GM12878 (cell line): ENCODE measurements around the gene AVEN. TPM values are rescaled to one million over a fixed set of nuclear protein-coding genes. Genes with fewer than 3 reads are reported as not detected.

Experiments used
- ATAC-seq: fragments of 200-7000 bp; cut with Tn5 transposase; 3 replicates; pipeline ENCODE4 v1.9.1; 2020; ENCODE audit warnings: mild to moderate bottlenecking, moderate library complexity
- BruUV-seq: library from RNA; stranded (reverse); fragments of 400-500 nt; replicated peaks from 2 replicates; lab custom pipeline; 2021; lab: Mats Ljungman, UMichigan
- CTCF ChIA-PET: fragments of 300-600 bp; sonication (Branson Sonifier 250); formaldehyde crosslinking; extraction: SDS; loops from one replicate; lab custom pipeline; 2021; ENCODE audit warnings: inconsistent platforms; lab: Yijun Ruan, JAX
- POLR2A ChIA-PET: fragments of 350-600 bp; formaldehyde crosslinking; extraction: SDS; loops from one replicate; lab custom pipeline; 2021; ENCODE audit warnings: inconsistent platforms; lab: Charles Lee
- RAD21 ChIA-PET: fragments of 300-600 bp; sonication (Branson Sonifier 250); formaldehyde crosslinking; loops from one replicate; lab custom pipeline; 2023; ENCODE audit warnings: antibody characterized with exemption; ENCODE audit not compliant: unreplicated experiment; lab: Charles Lee
- SMC1A ChIA-PET: fragments of 300-600 bp; sonication (Branson Sonifier 250); formaldehyde crosslinking; loops from one replicate; lab custom pipeline; 2023; ENCODE audit not compliant: unreplicated experiment, uncharacterized antibody; lab: Charles Lee
- DNase-seq: peaks from one replicate; pipeline ENCODE4 v3.0.0-alpha.2; 2011; ENCODE audit warnings: low read depth, low spot score
- FAIRE-seq: peaks from 3 replicates; lab custom pipeline; 2011; peaks lifted over from hg19 to GRCh38; lab: Jason Lieb, UNC
- H2AFZ ChIP-seq: 2 replicates; pipeline ENCODE4 v1.6.0; 2011; ENCODE audit warnings: low read depth, low read length, control low read depth; ENCODE audit not compliant: control insufficient read depth
- H3K27ac ChIP-seq: 2 replicates; pipeline ENCODE4 v1.5.1; 2011; ENCODE audit warnings: control low read depth; ENCODE audit not compliant: control insufficient read depth, insufficient read depth
- H3K27me3 ChIP-seq, 2 experiments: replicated peaks in 1 of 2; 2 replicates each; pipeline versions ENCODE4 v1.6.0 to v1.6.1; 2011; ENCODE audit warnings: low read length in 1 of 2; ENCODE audit not compliant: control insufficient read depth in 2 of 2, insufficient read depth in 2 of 2
- H3K36me3 ChIP-seq, 2 experiments: 2 replicates each; pipeline ENCODE4 v1.5.1; 2011; ENCODE audit warnings: low read length in 1 of 2; ENCODE audit not compliant: control insufficient read depth in 2 of 2, insufficient read depth in 2 of 2
- H3K4me1 ChIP-seq: 2 replicates; pipeline ENCODE4 v1.6.1; 2011; ENCODE audit warnings: mild to moderate bottlenecking, low read length, moderate library complexity, mixed read lengths; ENCODE audit not compliant: control insufficient read depth, insufficient read depth
- H3K4me2 ChIP-seq: 2 replicates; pipeline ENCODE4 v1.6.0; 2011; ENCODE audit warnings: control low read depth; ENCODE audit not compliant: control insufficient read depth, insufficient read depth
- H3K4me3 ChIP-seq: fragments of 200-600 bp; sonication (generic); 2 replicates; pipeline ENCODE4 v1.5.1; 2016
- H3K79me2 ChIP-seq: 2 replicates; pipeline ENCODE4 v1.6.0; 2011; ENCODE audit warnings: low read length; ENCODE audit not compliant: control insufficient read depth, insufficient read depth
- H3K9ac ChIP-seq: 2 replicates; pipeline ENCODE4 v1.8.0; 2011; ENCODE audit warnings: low read length, control low read depth, mixed read lengths; ENCODE audit not compliant: control insufficient read depth, insufficient read depth
- H3K9me3 ChIP-seq: replicated peaks from 3 replicates; pipeline ENCODE4 v1.5.1; 2011; ENCODE audit warnings: mild to moderate bottlenecking, low read length; ENCODE audit not compliant: control insufficient read depth, insufficient read depth
- H4K20me1 ChIP-seq: 2 replicates; pipeline ENCODE4 v1.6.0; 2011; ENCODE audit not compliant: control insufficient read depth, insufficient read depth
- ATF7 ChIP-seq: fragments of 450-650 bp; IDR thresholded peaks from 2 replicates; pipeline ENCODE4 v1.6.1; 2016; ENCODE audit warnings: low read depth, mild to moderate bottlenecking
- CREM ChIP-seq: IDR thresholded peaks from 2 replicates; pipeline ENCODE4 v1.6.1; 2014; ENCODE audit warnings: antibody characterized with exemption, low read depth
- FOXM1 ChIP-seq: IDR thresholded peaks from 2 replicates; pipeline ENCODE4 v1.6.1; 2012; ENCODE audit warnings: low read depth, mild to moderate bottlenecking, inconsistent platforms, low read length, moderate library complexity
- MXI1 ChIP-seq: fragments of 150-350 bp; IDR thresholded peaks from 2 replicates; pipeline ENCODE4 v1.6.1; 2011; ENCODE audit warnings: low read depth, mild to moderate bottlenecking, inconsistent platforms, low read length, improper control_type of control experiment
- NFIC ChIP-seq: IDR thresholded peaks from 2 replicates; pipeline ENCODE4 v1.6.1; 2012; ENCODE audit warnings: low read depth, mild to moderate bottlenecking, inconsistent platforms, low read length, moderate library complexity
- PAX8 ChIP-seq: fragments of 450-650 bp; IDR thresholded peaks from 2 replicates; pipeline ENCODE4 v1.6.1; 2017; ENCODE audit warnings: mild to moderate bottlenecking, moderate library complexity
- RB1 ChIP-seq: fragments of 450-650 bp; formaldehyde crosslinking; IDR thresholded peaks from 2 replicates; pipeline ENCODE4 v1.6.1; 2017; ENCODE audit warnings: mild to moderate bottlenecking, borderline replicate concordance
- RFX5 ChIP-seq: IDR thresholded peaks from 2 replicates; pipeline ENCODE4 v1.6.1; 2011; ENCODE audit warnings: low read depth, low read length, improper control_type of control experiment
- SMC3 ChIP-seq: IDR thresholded peaks from 2 replicates; pipeline ENCODE4 v1.6.1; 2011; ENCODE audit warnings: low read length, improper control_type of control experiment, borderline replicate concordance
- SREBF2 ChIP-seq: IDR thresholded peaks from 2 replicates; pipeline ENCODE4 v1.6.1; 2012; ENCODE audit warnings: mild to moderate bottlenecking, low read length
- SUPT20H ChIP-seq: IDR thresholded peaks from 2 replicates; pipeline ENCODE4 v1.6.1; 2011; ENCODE audit warnings: low read depth, mild to moderate bottlenecking, low read length, moderate library complexity, borderline replicate concordance; ENCODE audit not compliant: control insufficient read depth
- ZBED1 ChIP-seq: IDR thresholded peaks from 2 replicates; pipeline ENCODE4 v1.6.1; 2016; ENCODE audit warnings: borderline replicate concordance
- ZNF384 ChIP-seq: IDR thresholded peaks from 2 replicates; pipeline ENCODE4 v1.6.1; 2012; ENCODE audit warnings: low read depth, mild to moderate bottlenecking, low read length, improper control_type of control experiment, borderline replicate concordance
- ZNF592 ChIP-seq: fragments of 450-650 bp; IDR thresholded peaks from 2 replicates; pipeline ENCODE4 v1.6.1; 2017; ENCODE audit warnings: mild to moderate bottlenecking, moderate library complexity
- ZNF622 ChIP-seq: fragments of 450-650 bp; IDR thresholded peaks from 2 replicates; pipeline ENCODE4 v1.6.1; 2017; ENCODE audit warnings: mild to moderate bottlenecking, inconsistent platforms
- WGBS: methylation state at CpG from one replicate; pipeline ENCODE4 v1.1.6; 2016; ENCODE audit warnings: low lambda C conversion rate; ENCODE audit not compliant: insufficient replicate concordance, insufficient coverage; ENCODE audit errors: missing lambda C conversion rate; 5-methylcytosine and 5-hydroxymethylcytosine counted together
- in situ Hi-C: fragments of 300-500 bp; cut with MboI; formaldehyde crosslinking; loops from 9 replicates; pipeline ENCODE4 v1.14.3; 2018; ENCODE audit warnings: mixed read lengths
- intact Hi-C: fragments of 100-400 bp; cut with micrococcal nuclease; formaldehyde crosslinking; loops from one replicate; pipeline ENCODE4 v1.14.2; 2022; ENCODE audit not compliant: unreplicated experiment
- polyA plus RNA-seq, 11 experiments: library from polyadenylated mRNA; depleted of rRNA in 4 of 11; unstranded in 6 of 11; stranded (reverse) in 5 of 11; fragments of >200 nt; fragmentation: Nextera tagmentation in 4 of 11; fragmentation: Illumina TruSeq in 1 of 11; extraction: Ambion mirVana in 4 of 11; extraction: Trizol in 1 of 11; gene quantifications; 1 replicate in 1 of 11; 2 replicates in 10 of 11; pipeline versions ENCODE4 v1.2.1 to v1.2.3, GENCODE V29; 2011 to 2016; ENCODE audit warnings: inconsistent platforms in 2 of 11, missing spikeins in 2 of 11, low read depth in 1 of 11
- total RNA-seq, 4 experiments: library from RNA; depleted of rRNA in 3 of 4; stranded (reverse); fragments of >200 nt in 3 of 4; fragmentation: Illumina TruSeq in 1 of 4; extraction: Trizol in 1 of 4; gene quantifications; 2 replicates each; pipeline versions ENCODE4 v1.2.1 to v1.2.3, GENCODE V29; 2013 to 2021
- TF ChIP-seq, protein P1 (sequence below): fragments of 450-650 bp; IDR thresholded peaks from 2 replicates; pipeline ENCODE4 v1.6.1; 2017; ENCODE audit warnings: borderline replicate concordance

Gene AVEN
- total and polyA plus RNA-seq, 10 of the 15 experiments (the other 5 are each of a cell fraction or from before 2014, with no cell fraction given): 1.4 to 15.1 (median 10.5) TPM

DNA sequence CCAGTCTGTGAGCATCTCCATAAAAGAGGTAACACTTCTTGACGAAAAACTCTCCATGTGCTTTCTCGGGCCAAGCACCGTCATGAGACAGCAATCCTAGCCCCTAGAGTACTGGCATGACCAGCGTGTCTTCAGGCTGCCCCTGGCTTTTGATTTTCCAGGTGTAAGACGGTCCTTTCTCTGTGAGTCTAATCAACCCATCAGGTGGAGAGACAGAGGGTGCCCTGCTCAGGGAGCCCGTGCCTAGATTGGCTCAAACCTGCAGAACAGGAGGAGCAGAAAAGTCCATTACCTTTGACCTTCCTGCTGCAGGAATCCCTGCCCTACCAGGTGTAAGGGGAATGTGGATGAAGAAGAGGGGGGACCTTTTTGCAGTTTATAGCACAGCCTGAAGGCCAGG lies 180.2 kb downstream of the AVEN start (continued):
- TF ChIP-seq ZNF622 (no peak), RB1 (no peak)

- Histone ChIP-seq H3K27ac (no peak overlapping the region), H3K4me3 (no peak overlapping the region), H3K36me3 (no peaks in the 10 kb centered on the region), H3K4me2 (no peak overlapping the region), H3K9ac (no peak overlapping the region)
- RAD21 ChIA-PET: no interaction called here
- no peak for FAIRE-seq
- TF ChIP-seq CREM (no peak), SREBF2 (no peak), NFIC (no peak), MXI1 (no peak), RFX5 (no peak), FOXM1 (no peak), ZNF384 (no peak), ATF7 (no peak), ZNF592 (no peak), PAX8 (no peak), SUPT20H (no peak), ZBED1 (no peak), SMC3 (no peak)
- TF ChIP-seq, protein P1, sequence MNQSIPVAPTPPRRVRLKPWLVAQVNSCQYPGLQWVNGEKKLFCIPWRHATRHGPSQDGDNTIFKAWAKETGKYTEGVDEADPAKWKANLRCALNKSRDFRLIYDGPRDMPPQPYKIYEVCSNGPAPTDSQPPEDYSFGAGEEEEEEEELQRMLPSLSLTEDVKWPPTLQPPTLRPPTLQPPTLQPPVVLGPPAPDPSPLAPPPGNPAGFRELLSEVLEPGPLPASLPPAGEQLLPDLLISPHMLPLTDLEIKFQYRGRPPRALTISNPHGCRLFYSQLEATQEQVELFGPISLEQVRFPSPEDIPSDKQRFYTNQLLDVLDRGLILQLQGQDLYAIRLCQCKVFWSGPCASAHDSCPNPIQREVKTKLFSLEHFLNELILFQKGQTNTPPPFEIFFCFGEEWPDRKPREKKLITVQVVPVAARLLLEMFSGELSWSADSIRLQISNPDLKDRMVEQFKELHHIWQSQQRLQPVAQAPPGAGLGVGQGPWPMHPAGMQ: no peak
- TF ChIP-seq, all 136 proteins: peak for 0
- ChIA-PET CTCF (no interaction called here), SMC1A (no interaction called here), POLR2A (no interaction called here)
- in situ Hi-C loops (no loop called here), intact Hi-C loops (no loop called here)
- Histone ChIP-seq H4K20me1 (no peaks in the 10 kb centered on the region), H3K27me3 (no peaks in the 10 kb centered on the region), H2AFZ (no peak overlapping the region), H3K79me2 (no peaks in the 10 kb centered on the region), H3K4me1 (no peaks in the 10 kb centered on the region), H3K9me3 (no peaks in the 10 kb centered on the region)
- DNase-seq (no peak), ATAC-seq (no peak)
- no TSS peak for BruUV-seq
- 95% methylated on average over 13 of the region's 13 CpGs for WGBS
Measured at GRCh38 chr15:33857726-33858125, 181.3 kb downstream of the AVEN start.
